Neuron (in vitro differentiated cells): Measurements from ENCODE around the gene GABBR2.

Experiments
- H2AFZ ChIP-seq: one replicate; pipeline ENCODE4 v1.6.1; 2013; ENCODE audit warnings: low read depth, mild to moderate bottlenecking, inconsistent platforms, low read length, moderate library complexity
- H3K27me3 ChIP-seq: one replicate; pipeline ENCODE4 v1.6.1; 2013; ENCODE audit warnings: low read length; ENCODE audit not compliant: insufficient read depth
- H3K36me3 ChIP-seq: one replicate; pipeline ENCODE4 v1.6.1; 2013; ENCODE audit warnings: low read length; ENCODE audit not compliant: insufficient read depth
- H3K4me1 ChIP-seq: one replicate; pipeline ENCODE4 v1.6.1; 2013; ENCODE audit warnings: low read length; ENCODE audit not compliant: insufficient read depth
- H3K4me3 ChIP-seq: 2 replicates; pipeline ENCODE4 v1.5.1; 2013; ENCODE audit warnings: mild to moderate bottlenecking, low read length, moderate library complexity
- H3K9me3 ChIP-seq: one replicate; pipeline ENCODE4 v1.6.1; 2013; ENCODE audit warnings: low read length

The GABBR2 gene

GRCh38 chr9:98455256-98456155 is 253.2 kb downstream of the GABBR2 start:
- H3K4me3 ChIP-seq = no peak overlapping the region
- no peaks in the 10 kb centered on the region for H3K36me3 ChIP-seq
- H3K4me1 ChIP-seq = no peaks in the 10 kb centered on the region
- H2AFZ ChIP-seq = no peak overlapping the region
- H3K27me3 ChIP-seq = no peaks in the 10 kb centered on the region
- peaks cover 2% of the 10 kb centered on the region for H3K9me3 ChIP-seq

- no peak overlapping the region for H2AFZ ChIP-seq
- H3K4me3 ChIP-seq = no peak overlapping the region
- no peaks in the 10 kb centered on the region for H3K36me3 ChIP-seq
- H3K4me1 ChIP-seq = no peaks in the 10 kb centered on the region
- no peaks in the 10 kb centered on the region for H3K27me3 ChIP-seq
- H3K9me3 ChIP-seq = no peaks in the 10 kb centered on the region
Measured at GRCh38 chr9:98453589-98454311, 255.0 kb downstream of the GABBR2 start.

DNA sequence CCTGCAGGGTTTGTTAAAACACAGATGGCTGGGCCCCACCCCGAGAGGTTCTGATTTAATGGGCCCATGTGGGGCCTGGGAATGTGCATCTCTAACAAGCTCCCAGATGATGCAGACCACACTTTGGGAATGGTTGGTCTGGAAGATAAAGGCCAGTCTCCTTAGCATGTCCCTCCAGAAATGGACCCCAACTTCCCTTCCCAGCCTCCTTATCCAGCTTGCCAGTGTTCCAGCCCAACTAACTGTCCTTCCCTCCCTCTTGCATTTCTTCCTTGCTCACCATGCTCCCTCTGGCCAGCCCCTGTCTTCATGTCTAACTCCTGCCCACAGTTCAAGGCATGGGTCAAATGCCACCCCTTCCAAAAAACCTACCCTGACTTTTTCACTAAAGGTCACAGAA is 257.2 kb downstream of the GABBR2 start:
- Histone ChIP-seq H3K4me3 (no peak overlapping the region), H3K27me3 (no peaks in the 10 kb centered on the region), H3K9me3 (no peaks in the 10 kb centered on the region), H3K4me1 (no peaks in the 10 kb centered on the region), H2AFZ (no peak overlapping the region), H3K36me3 (no peaks in the 10 kb centered on the region)

DNA sequence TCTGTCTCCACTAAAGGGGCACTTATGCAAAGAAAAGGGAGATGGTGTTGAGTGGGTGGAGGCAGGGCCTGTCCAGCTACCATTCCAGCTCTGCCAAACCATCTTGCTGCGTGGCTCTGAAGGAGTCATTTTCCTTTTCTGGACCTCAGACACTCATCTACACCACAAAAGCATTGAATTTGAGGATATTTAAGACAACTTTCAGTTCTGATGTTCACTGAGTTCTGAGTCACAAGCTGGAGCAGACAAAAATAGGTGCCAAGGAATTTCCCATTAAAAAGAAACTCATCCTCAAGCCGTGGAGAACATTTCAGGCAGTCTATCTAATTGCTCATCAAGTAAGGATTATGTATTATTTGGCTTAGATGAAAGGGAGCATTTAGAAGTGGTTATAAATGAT is 258.2 kb downstream of the GABBR2 start:
- Histone ChIP-seq H3K27me3 (no peaks in the 10 kb centered on the region), H3K9me3 (no peaks in the 10 kb centered on the region), H3K4me1 (no peaks in the 10 kb centered on the region), H3K36me3 (no peaks in the 10 kb centered on the region), H3K4me3 (no peak overlapping the region), H2AFZ (no peak overlapping the region)

DNA sequence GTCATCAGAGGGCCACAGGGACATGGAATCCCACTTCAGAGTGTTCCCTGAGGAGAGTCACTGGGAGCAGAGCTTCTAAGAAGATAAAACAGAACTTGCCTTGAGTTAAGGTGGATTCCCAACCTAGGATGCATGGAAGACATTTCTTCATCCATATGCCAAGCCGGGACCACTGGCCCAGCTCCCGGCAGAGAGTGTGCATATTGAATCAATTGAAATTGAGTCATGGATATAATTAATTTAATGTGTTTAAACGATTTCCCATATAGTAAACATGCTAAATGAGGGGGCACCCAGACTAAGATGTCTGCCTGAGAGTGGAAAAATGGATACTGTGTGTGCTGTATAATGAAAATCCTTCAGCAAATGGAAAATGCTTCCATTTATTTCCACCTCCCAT is 258.9 kb downstream of the GABBR2 start:
- H3K9me3 ChIP-seq = no peaks in the 10 kb centered on the region
- no peak overlapping the region for H2AFZ ChIP-seq

GRCh38 chr9:98445576-98445975 is 263.2 kb downstream of the GABBR2 start:
- Histone ChIP-seq H2AFZ (no peak overlapping the region), H3K4me1 (no peaks in the 10 kb centered on the region), H3K4me3 (no peak overlapping the region), H3K27me3 (no peaks in the 10 kb centered on the region), H3K36me3 (no peaks in the 10 kb centered on the region), H3K9me3 (no peaks in the 10 kb centered on the region)

More for the DNA sequence above, 258.9 kb downstream of the GABBR2 start:
- Histone ChIP-seq H3K36me3 (no peaks in the 10 kb centered on the region), H3K4me1 (no peaks in the 10 kb centered on the region), H3K4me3 (no peak overlapping the region), H3K27me3 (no peaks in the 10 kb centered on the region)

GRCh38 chr9:98444601-98445000 is 264.1 kb downstream of the GABBR2 start:
- Histone ChIP-seq H2AFZ (no peak overlapping the region), H3K9me3 (no peaks in the 10 kb centered on the region), H3K4me1 (no peaks in the 10 kb centered on the region), H3K27me3 (no peaks in the 10 kb centered on the region), H3K36me3 (no peaks in the 10 kb centered on the region), H3K4me3 (no peak overlapping the region)

- no peak overlapping the region for H2AFZ ChIP-seq
- H3K36me3 ChIP-seq = no peaks in the 10 kb centered on the region
- H3K27me3 ChIP-seq = no peaks in the 10 kb centered on the region
- H3K4me1 ChIP-seq = no peaks in the 10 kb centered on the region
- H3K4me3 ChIP-seq = no peak overlapping the region
- no peaks in the 10 kb centered on the region for H3K9me3 ChIP-seq
Measured at GRCh38 chr9:98442541-98442940, 266.2 kb downstream of the GABBR2 start.

DNA sequence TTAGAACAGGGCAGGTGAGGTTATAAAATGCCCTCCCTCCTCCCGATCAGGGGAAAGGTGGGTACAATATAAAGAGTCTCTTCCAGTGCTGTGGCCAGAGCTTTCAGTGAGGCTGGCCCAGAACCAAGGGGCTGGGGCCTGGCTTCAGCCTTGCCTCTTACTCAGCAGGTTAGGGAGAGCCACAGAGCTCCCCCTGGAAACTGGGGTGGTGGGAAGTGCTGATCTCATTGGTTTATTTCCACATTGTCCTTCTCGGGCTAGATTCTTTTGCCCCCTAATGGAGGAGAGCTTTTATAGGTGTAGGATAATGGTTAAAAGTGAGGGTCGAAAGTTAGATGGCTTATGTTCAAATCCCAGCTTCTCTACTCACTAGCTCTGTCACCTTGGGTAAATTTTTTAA is 266.6 kb downstream of the GABBR2 start:
- H3K27me3 ChIP-seq = no peaks in the 10 kb centered on the region
- H3K4me3 ChIP-seq = no peak overlapping the region
- H2AFZ ChIP-seq = no peak overlapping the region
- no peaks in the 10 kb centered on the region for H3K4me1 ChIP-seq
- H3K36me3 ChIP-seq = no peaks in the 10 kb centered on the region
- no peaks in the 10 kb centered on the region for H3K9me3 ChIP-seq

GRCh38 chr9:98438666-98439065 is 270.1 kb downstream of the GABBR2 start:
- Histone ChIP-seq H2AFZ (no peak overlapping the region), H3K9me3 (no peaks in the 10 kb centered on the region), H3K36me3 (no peaks in the 10 kb centered on the region), H3K4me1 (no peaks in the 10 kb centered on the region), H3K27me3 (no peaks in the 10 kb centered on the region), H3K4me3 (no peak overlapping the region)

DNA sequence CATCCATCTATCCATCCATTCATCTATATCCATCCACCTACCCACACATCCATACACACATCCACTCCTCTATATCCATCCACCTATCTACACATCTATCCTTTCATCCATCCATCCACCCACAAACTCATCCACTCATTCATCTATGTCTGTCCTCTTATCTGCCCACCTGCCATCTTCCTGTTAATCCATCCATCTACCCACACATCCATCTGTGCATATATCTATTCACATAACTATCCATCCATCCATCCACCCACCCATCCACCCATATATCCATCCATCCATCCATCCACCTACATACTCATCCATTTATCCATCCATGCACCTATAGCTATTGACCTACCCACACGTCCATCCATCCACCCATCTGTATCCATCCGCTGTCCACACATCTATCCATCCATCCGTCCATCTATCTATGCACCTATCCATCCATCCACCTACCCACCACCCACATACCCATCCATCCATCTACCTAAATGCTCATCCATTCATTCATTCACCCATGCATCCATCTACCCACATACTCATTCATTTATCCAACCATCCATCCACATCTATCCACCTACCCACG is 271.2 kb downstream of the GABBR2 start:
- no peaks in the 10 kb centered on the region for H3K36me3 ChIP-seq
- H2AFZ ChIP-seq = no peak overlapping the region
- H3K4me1 ChIP-seq = no peaks in the 10 kb centered on the region
- no peak overlapping the region for H3K4me3 ChIP-seq
- no peaks in the 10 kb centered on the region for H3K27me3 ChIP-seq
- H3K9me3 ChIP-seq = no peaks in the 10 kb centered on the region

DNA sequence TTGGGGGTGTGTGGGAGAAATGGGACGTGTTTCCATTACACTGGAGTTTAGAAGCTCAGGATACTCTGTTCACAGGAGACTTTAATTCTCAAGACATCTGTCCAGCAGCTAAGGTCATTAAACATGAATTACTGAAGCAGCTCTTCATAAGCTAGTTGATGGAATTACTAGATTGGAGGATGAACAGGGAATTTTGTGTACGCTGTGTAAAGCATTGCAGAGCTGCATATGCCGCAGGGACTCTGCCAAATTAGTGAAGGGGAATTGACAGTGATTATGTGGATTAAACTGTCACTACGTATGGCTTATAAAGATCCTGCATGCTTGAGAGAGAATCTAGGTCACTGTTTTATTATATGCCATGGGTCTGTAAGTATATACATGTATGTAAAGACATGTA is 275.8 kb downstream of the GABBR2 start:
- H3K27me3 ChIP-seq = no peaks in the 10 kb centered on the region
- no peaks in the 10 kb centered on the region for H3K4me1 ChIP-seq
- H2AFZ ChIP-seq = no peak overlapping the region
- H3K36me3 ChIP-seq = no peaks in the 10 kb centered on the region
- H3K4me3 ChIP-seq = no peak overlapping the region
- no peaks in the 10 kb centered on the region for H3K9me3 ChIP-seq

DNA sequence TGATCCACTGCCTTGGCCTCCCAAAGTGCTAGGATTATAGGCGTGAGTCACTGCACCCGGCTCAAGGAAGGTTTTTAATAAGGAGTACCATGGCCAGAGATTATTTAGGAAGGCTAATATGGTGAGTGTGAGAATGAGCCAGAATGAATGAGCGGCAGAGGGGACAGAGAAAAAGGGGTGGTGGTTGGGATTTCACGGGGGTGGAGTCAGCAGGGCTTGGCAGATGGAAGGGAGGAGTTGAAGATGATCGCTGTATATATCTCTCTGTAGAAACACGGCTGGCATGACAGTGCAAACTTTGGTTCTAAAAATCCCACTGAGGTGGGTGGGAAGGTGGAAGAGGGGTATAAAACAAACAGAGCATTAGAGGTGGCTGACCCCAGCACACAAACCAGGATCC is 276.6 kb downstream of the GABBR2 start:
- H3K4me1 ChIP-seq = no peaks in the 10 kb centered on the region
- H3K4me3 ChIP-seq = no peak overlapping the region
- no peak overlapping the region for H2AFZ ChIP-seq

More for the DNA sequence above, 276.6 kb downstream of the GABBR2 start:
- Histone ChIP-seq H3K36me3 (no peaks in the 10 kb centered on the region), H3K27me3 (no peaks in the 10 kb centered on the region), H3K9me3 (no peaks in the 10 kb centered on the region)
